HEK293 (cell line): ENCODE data around the gene SYNDIG1.

Experiments used
- CTCF ChIA-PET: fragments of 350-600 bp; formaldehyde crosslinking; extraction: SDS; loops from one replicate; lab custom pipeline; 2021; ENCODE audit warnings: antibody characterized with exemption; lab: Yijun Ruan, JAX
- POLR2A ChIA-PET: fragments of 300-600 bp; formaldehyde crosslinking; extraction: SDS; loops from one replicate; lab custom pipeline; 2020; ENCODE audit warnings: antibody characterized with exemption, inconsistent platforms; lab: Yijun Ruan, JAX
- H3K27ac ChIP-seq: fragments of 200-500 bp; sonication (Bioruptor generic); 2 replicates; pipeline ENCODE4 v1.5.1; 2014; ENCODE audit warnings: low read depth, low read length, control low read depth, inconsistent platforms; ENCODE audit errors: extremely low read depth
- H3K36me3 ChIP-seq, 2 experiments: fragments of 200-500 bp in 1 of 2; sonication (Bioruptor generic) in 1 of 2; 1 replicate in 1 of 2; 2 replicates in 1 of 2; pipeline ENCODE4 v1.5.1; 2014 to 2017; ENCODE audit warnings: inconsistent platforms in 2 of 2, low read length in 2 of 2; ENCODE audit not compliant: control insufficient read depth in 2 of 2, insufficient read depth in 1 of 2
- H3K4me1 ChIP-seq: fragments of 200-500 bp; sonication (Bioruptor generic); 2 replicates; pipeline ENCODE4 v1.5.1; 2014; ENCODE audit warnings: mild to moderate bottlenecking, low read length, inconsistent platforms; ENCODE audit not compliant: control insufficient read depth, insufficient read depth
- H3K4me3 ChIP-seq: 2 replicates; pipeline ENCODE4 v1.5.1; 2011; ENCODE audit warnings: low read depth, mild to moderate bottlenecking, control low read depth, low read length, moderate library complexity
- H3K9me3 ChIP-seq: fragments of 200-500 bp; sonication (Bioruptor generic); 2 replicates; pipeline ENCODE4 v1.5.1; 2014; ENCODE audit warnings: low read depth, low read length, inconsistent platforms; ENCODE audit not compliant: control insufficient read depth, insufficient read depth
- BCL11B ChIP-seq: fragments of 450-650 bp; formaldehyde crosslinking; IDR thresholded peaks from 2 replicates; pipeline ENCODE4 v1.5.1; 2016; ENCODE audit warnings: low read depth, missing biosample characterization, missing genetic modification characterization
- IKZF3 ChIP-seq: fragments of 450-650 bp; IDR thresholded peaks from 2 replicates; pipeline ENCODE4 v1.5.0; 2018; ENCODE audit warnings: missing biosample characterization, mild to moderate bottlenecking, missing genetic modification characterization, moderate library complexity
- SP2 ChIP-seq: fragments of 450-650 bp; formaldehyde crosslinking; IDR thresholded peaks from 2 replicates; pipeline ENCODE4 v1.5.1; 2016; ENCODE audit warnings: missing biosample characterization, missing genetic modification characterization
- TCF7L2 ChIP-seq: IDR thresholded peaks from 2 replicates; pipeline ENCODE4 v1.6.1; 2011; ENCODE audit warnings: low read depth, mild to moderate bottlenecking, inconsistent platforms, low read length, moderate library complexity, borderline replicate concordance
- WT1 ChIP-seq: fragments of 450-650 bp; formaldehyde crosslinking; IDR thresholded peaks from 2 replicates; pipeline ENCODE4 v1.5.1; 2016; ENCODE audit warnings: missing biosample characterization, missing genetic modification characterization
- YY2 ChIP-seq: fragments of 450-650 bp; formaldehyde crosslinking; IDR thresholded peaks from 2 replicates; pipeline ENCODE4 v1.5.1; 2016; ENCODE audit warnings: missing biosample characterization, missing genetic modification characterization
- ZBTB21 ChIP-seq: fragments of 450-650 bp; formaldehyde crosslinking; IDR thresholded peaks from 2 replicates; pipeline ENCODE4 v1.5.1; 2017; ENCODE audit warnings: missing biosample characterization, missing genetic modification characterization
- ZFHX2 ChIP-seq: fragments of 450-650 bp; formaldehyde crosslinking; conservative IDR thresholded peaks from 2 replicates; pipeline ENCODE4 v1.5.1; 2016; ENCODE audit warnings: missing biosample characterization, missing genetic modification characterization
- ZNF10 ChIP-seq: fragments of 450-650 bp; formaldehyde crosslinking; IDR thresholded peaks from 2 replicates; pipeline ENCODE4 v1.5.1; 2017; ENCODE audit warnings: missing biosample characterization, missing genetic modification characterization
- ZNF133 ChIP-seq: fragments of 450-650 bp; formaldehyde crosslinking; IDR thresholded peaks from 2 replicates; pipeline ENCODE4 v1.5.1; 2016; ENCODE audit warnings: missing biosample characterization, missing genetic modification characterization
- ZNF169 ChIP-seq: fragments of 450-650 bp; formaldehyde crosslinking; IDR thresholded peaks from 2 replicates; pipeline ENCODE4 v1.5.1; 2016; ENCODE audit warnings: missing biosample characterization, missing genetic modification characterization
- ZNF426 ChIP-seq: fragments of 450-650 bp; formaldehyde crosslinking; IDR thresholded peaks from 2 replicates; pipeline ENCODE4 v1.5.1; 2017; ENCODE audit warnings: missing biosample characterization, missing genetic modification characterization, mild to moderate bottlenecking, inconsistent platforms, moderate library complexity
- ZNF514 ChIP-seq: fragments of 450-650 bp; formaldehyde crosslinking; IDR thresholded peaks from 2 replicates; pipeline ENCODE4 v1.5.1; 2016; ENCODE audit warnings: missing biosample characterization, missing genetic modification characterization
- ZNF521 ChIP-seq: fragments of 450-650 bp; formaldehyde crosslinking; IDR thresholded peaks from 2 replicates; pipeline ENCODE4 v1.5.1; 2017; ENCODE audit warnings: missing biosample characterization, mild to moderate bottlenecking, missing genetic modification characterization
- ZNF544 ChIP-seq: fragments of 450-650 bp; formaldehyde crosslinking; IDR thresholded peaks from 2 replicates; pipeline ENCODE4 v1.5.0; 2017; ENCODE audit warnings: missing biosample characterization, missing genetic modification characterization
- ZNF560 ChIP-seq: fragments of 450-650 bp; formaldehyde crosslinking; IDR thresholded peaks from 2 replicates; pipeline ENCODE4 v1.5.1; 2017; ENCODE audit warnings: missing biosample characterization, missing genetic modification characterization, borderline replicate concordance
- ZNF571 ChIP-seq: fragments of 450-650 bp; formaldehyde crosslinking; IDR thresholded peaks from 2 replicates; pipeline ENCODE4 v1.5.0; 2017; ENCODE audit warnings: missing biosample characterization, missing genetic modification characterization
- ZNF677 ChIP-seq: fragments of 450-650 bp; IDR thresholded peaks from 2 replicates; pipeline ENCODE4 v1.5.0; 2018; ENCODE audit warnings: missing biosample characterization, mild to moderate bottlenecking, missing genetic modification characterization, moderate library complexity
- TF ChIP-seq, protein P1 (sequence below): fragments of 450-650 bp; formaldehyde crosslinking; IDR thresholded peaks from 2 replicates; pipeline ENCODE4 v1.5.1; 2017; ENCODE audit warnings: missing biosample characterization, missing genetic modification characterization
- TF ChIP-seq, protein P2 (sequence below): fragments of 450-650 bp; formaldehyde crosslinking; IDR thresholded peaks from 2 replicates; pipeline ENCODE4 v1.5.1; 2016; ENCODE audit warnings: missing biosample characterization, missing genetic modification characterization
- TF ChIP-seq, protein P3 (sequence below): fragments of 450-650 bp; formaldehyde crosslinking; IDR thresholded peaks from 2 replicates; pipeline ENCODE4 v1.5.1; 2016; ENCODE audit warnings: missing biosample characterization, missing genetic modification characterization
- TF ChIP-seq, protein P4 (sequence below): fragments of 450-650 bp; formaldehyde crosslinking; IDR thresholded peaks from 2 replicates; pipeline ENCODE4; 2016; ENCODE audit warnings: missing biosample characterization, missing genetic modification characterization

Gene SYNDIG1

DNA sequence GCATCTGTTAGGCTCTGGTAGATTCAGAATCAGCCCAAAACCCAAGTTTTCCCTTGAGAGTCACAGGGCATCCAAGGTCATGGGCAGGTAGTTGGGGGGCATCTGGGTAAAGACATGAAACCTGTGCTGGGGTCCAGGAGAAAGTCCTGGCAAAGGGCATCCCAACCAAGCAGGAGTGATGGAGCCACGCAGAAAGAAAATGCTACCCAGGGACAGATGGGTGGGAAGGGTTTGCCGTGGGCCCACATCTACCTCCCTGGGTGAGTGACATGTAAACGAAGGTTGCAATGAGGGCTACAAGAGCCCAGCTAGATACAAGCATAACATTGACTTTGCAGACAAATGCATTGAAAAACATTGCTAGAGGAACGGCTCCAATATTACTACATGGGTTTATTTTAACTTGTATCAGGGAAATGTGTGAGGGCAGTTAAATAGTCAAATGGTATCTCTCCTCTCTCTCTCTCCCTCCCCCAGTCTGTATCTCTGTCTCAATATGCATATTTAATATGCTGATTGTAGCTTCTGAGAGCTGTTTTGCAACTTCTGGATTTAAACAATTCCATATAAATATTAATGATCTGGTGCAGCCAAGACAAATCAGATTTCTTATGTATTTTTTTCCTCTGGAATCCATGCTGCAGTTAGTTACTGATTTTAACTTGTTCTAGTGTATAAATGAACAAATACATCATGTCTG is 135.7 kb downstream of the SYNDIG1 start:
- no peak for TF ChIP-seq TCF7L2
- TF ChIP-seq ZNF169 (tag by site-specific recombination): no peak
- TF ChIP-seq ZNF514 (tag by site-specific recombination): no peak
- TF ChIP-seq ZNF677 (tag by site-specific recombination): no peak
- no peak for TF ChIP-seq ZNF571
- TF ChIP-seq SP2 (tag by site-specific recombination): no peak
- TF ChIP-seq ZNF426 (tag by site-specific recombination): no peak
- TF ChIP-seq, protein P1, sequence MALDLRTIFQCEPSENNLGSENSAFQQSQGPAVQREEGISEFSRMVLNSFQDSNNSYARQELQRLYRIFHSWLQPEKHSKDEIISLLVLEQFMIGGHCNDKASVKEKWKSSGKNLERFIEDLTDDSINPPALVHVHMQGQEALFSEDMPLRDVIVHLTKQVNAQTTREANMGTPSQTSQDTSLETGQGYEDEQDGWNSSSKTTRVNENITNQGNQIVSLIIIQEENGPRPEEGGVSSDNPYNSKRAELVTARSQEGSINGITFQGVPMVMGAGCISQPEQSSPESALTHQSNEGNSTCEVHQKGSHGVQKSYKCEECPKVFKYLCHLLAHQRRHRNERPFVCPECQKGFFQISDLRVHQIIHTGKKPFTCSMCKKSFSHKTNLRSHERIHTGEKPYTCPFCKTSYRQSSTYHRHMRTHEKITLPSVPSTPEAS (tag by site-specific recombination): no peak
- ChIA-PET CTCF (no interaction called here), POLR2A (no interaction called here)
- Histone ChIP-seq H3K27ac (no peak overlapping the region), H3K9me3 (no peaks in the 10 kb centered on the region), H3K4me3 (no peak overlapping the region), H3K4me1 (no peaks in the 10 kb centered on the region), H3K36me3 (no peaks in the 10 kb centered on the region)

DNA sequence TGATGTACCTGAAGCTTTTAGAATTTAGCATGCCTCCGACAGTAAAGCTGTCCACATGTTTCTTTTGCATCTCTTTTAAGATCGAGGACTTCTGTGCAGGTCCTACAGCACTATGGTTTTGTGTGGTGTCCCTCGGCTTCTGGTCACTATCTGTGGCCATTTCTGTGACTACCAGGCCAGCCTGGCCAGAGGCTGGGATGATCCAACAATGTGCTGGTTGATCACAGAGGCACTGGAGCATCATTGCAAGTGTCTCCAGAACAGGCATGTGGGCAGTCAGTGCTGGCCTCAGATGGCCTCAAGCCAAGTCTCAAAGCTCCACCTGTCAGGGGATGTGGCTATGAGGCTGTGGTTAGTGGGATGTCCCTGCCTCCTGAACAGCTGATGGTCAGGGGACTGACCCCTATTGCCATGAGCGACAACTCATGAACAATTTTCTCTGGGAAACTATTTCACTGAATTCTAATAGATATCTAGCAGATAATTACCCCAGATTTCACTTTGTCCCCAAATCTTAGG is 136.6 kb downstream of the SYNDIG1 start:
- Histone ChIP-seq H3K4me1 (no peaks in the 10 kb centered on the region), H3K36me3 (no peaks in the 10 kb centered on the region), H3K9me3 (no peaks in the 10 kb centered on the region), H3K4me3 (no peak overlapping the region), H3K27ac (no peak overlapping the region)
- CTCF ChIA-PET: no interaction called here
- TF ChIP-seq BCL11B (tag by site-specific recombination) (no peak), ZBTB21 (tag by site-specific recombination) (no peak), ZNF10 (tag by site-specific recombination) (no peak), YY2 (tag by site-specific recombination) (no peak), ZFHX2 (tag by site-specific recombination) (no peak), ZNF544 (tag by site-specific recombination) (no peak), WT1 (tag by site-specific recombination) (no peak), ZNF133 (no peak), ZNF560 (no peak), ZNF169 (tag by site-specific recombination) (no peak), IKZF3 (tag by site-specific recombination) (no peak), ZNF521 (tag by site-specific recombination) (no peak)
- TF ChIP-seq, protein P2, sequence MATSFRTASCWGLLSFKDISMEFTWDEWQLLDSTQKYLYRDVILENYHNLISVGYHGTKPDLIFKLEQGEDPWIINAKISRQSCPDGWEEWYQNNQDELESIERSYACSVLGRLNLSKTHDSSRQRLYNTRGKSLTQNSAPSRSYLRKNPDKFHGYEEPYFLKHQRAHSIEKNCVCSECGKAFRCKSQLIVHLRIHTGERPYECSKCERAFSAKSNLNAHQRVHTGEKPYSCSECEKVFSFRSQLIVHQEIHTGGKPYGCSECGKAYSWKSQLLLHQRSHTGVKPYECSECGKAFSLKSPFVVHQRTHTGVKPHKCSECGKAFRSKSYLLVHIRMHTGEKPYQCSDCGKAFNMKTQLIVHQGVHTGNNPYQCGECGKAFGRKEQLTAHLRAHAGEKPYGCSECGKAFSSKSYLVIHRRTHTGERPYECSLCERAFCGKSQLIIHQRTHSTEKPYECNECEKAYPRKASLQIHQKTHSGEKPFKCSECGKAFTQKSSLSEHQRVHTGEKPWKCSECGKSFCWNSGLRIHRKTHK (tag by site-specific recombination): no peak
- TF ChIP-seq, protein P3, sequence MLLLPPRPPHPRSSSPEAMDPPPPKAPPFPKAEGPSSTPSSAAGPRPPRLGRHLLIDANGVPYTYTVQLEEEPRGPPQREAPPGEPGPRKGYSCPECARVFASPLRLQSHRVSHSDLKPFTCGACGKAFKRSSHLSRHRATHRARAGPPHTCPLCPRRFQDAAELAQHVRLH (tag by site-specific recombination): no peak
- TF ChIP-seq, protein P4, sequence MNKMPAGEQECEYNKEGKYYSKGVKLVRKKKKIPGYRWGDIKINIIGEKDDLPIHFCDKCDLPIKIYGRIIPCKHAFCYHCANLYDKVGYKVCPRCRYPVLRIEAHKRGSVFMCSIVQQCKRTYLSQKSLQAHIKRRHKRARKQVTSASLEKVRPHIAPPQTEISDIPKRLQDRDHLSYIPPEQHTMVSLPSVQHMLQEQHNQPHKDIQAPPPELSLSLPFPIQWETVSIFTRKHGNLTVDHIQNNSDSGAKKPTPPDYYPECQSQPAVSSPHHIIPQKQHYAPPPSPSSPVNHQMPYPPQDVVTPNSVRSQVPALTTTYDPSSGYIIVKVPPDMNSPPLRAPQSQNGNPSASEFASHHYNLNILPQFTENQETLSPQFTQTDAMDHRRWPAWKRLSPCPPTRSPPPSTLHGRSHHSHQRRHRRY (tag by site-specific recombination): no peak
- POLR2A ChIA-PET: no interaction called here
